CD14-positive monocyte (primary cell): ENCODE results near the gene GTF2H1. TPM values are rescaled to one million over a fixed set of nuclear protein-coding genes. Genes with fewer than 3 reads are reported as not detected.
"Not testable (repeated sequence)": the region's sequence is repeated elsewhere in the genome, so short reads cannot be mapped to it uniquely, and the experiment has no call there.

ENCODE experiments used
- DNase-seq, 3 donors: peaks; one replicate each; pipeline ENCODE4 v3.0.0-alpha.2; 2011 to 2022
- H2AFZ ChIP-seq: 2 replicates; pipeline ENCODE4 v1.6.0; 2012; ENCODE audit warnings: mild to moderate bottlenecking, low read depth, low read length, inconsistent platforms; ENCODE audit not compliant: insufficient read depth, poor library complexity, severe bottlenecking
- H3K27ac ChIP-seq, 2 donors: 1 replicate in 1 of 2; 2 replicates in 1 of 2; pipeline ENCODE4 v1.5.1; 2012 to 2013; ENCODE audit warnings: low read length in 2 of 2, control low read depth in 1 of 2, inconsistent platforms in 1 of 2, low read depth in 1 of 2, mild to moderate bottlenecking in 1 of 2
- H3K27me3 ChIP-seq, 2 donors: one replicate each; pipeline versions ENCODE4 v1.6.0 to v1.6.1; 2011 to 2013; ENCODE audit warnings: low read length in 2 of 2; ENCODE audit not compliant: control insufficient read depth in 2 of 2, insufficient read depth in 2 of 2
- H3K36me3 ChIP-seq, 2 donors: replicated peaks in 1 of 2; 1 replicate in 1 of 2; 2 replicates in 1 of 2; pipeline versions ENCODE4 v1.5.1 to v1.6.1; 2012 to 2013; ENCODE audit warnings: low read length in 2 of 2, control low read depth in 1 of 2, inconsistent platforms in 1 of 2, mild to moderate bottlenecking in 1 of 2; ENCODE audit not compliant: insufficient read depth in 2 of 2, control insufficient read depth in 1 of 2
- H3K4me1 ChIP-seq, 2 donors: 1 replicate in 1 of 2; 2 replicates in 1 of 2; pipeline versions ENCODE4 v1.5.1 to v1.6.1; 2012 to 2013; ENCODE audit warnings: low read length in 2 of 2, control low read depth in 1 of 2, inconsistent platforms in 1 of 2, mild to moderate bottlenecking in 1 of 2, moderate library complexity in 1 of 2; ENCODE audit not compliant: insufficient read depth in 2 of 2, control insufficient read depth in 1 of 2
- H3K4me2 ChIP-seq: replicated peaks from 2 replicates; pipeline ENCODE3; 2012; ENCODE audit warnings: low read length, moderate library complexity, mild to moderate bottlenecking; ENCODE audit not compliant: poor library complexity, severe bottlenecking; ENCODE audit errors: extremely low read depth
- H3K4me3 ChIP-seq, 3 experiments: fragments of 200-600 bp in 1 of 3; sonication (generic) in 1 of 3; replicated peaks in 1 of 3; 1 replicate in 2 of 3; 2 replicates in 1 of 3; pipeline ENCODE4 v1.5.1; 2011 to 2013; ENCODE audit warnings: low read length in 3 of 3, mild to moderate bottlenecking in 3 of 3, control low read depth in 2 of 3, low read depth in 2 of 3, inconsistent platforms in 1 of 3, moderate library complexity in 1 of 3
- H3K79me2 ChIP-seq: 2 replicates; pipeline ENCODE4 v1.6.0; 2012; ENCODE audit warnings: mild to moderate bottlenecking, control low read depth, inconsistent platforms, low read length, moderate library complexity; ENCODE audit not compliant: insufficient read depth
- H3K9ac ChIP-seq: 2 replicates; pipeline ENCODE4 v1.6.0; 2017; ENCODE audit warnings: low read length, mild to moderate bottlenecking; ENCODE audit not compliant: insufficient read depth, poor library complexity, severe bottlenecking
- H3K9me3 ChIP-seq, 2 donors: replicated peaks in 1 of 2; 1 replicate in 1 of 2; 2 replicates in 1 of 2; pipeline versions ENCODE4 v1.5.1 to v1.6.1; 2012 to 2013; ENCODE audit warnings: low read length in 2 of 2, control low read depth in 1 of 2; ENCODE audit not compliant: control insufficient read depth in 1 of 2, insufficient read depth in 1 of 2
- H4K20me1 ChIP-seq: 2 replicates; pipeline ENCODE4 v1.6.0; 2012; ENCODE audit warnings: mild to moderate bottlenecking, low read length, control low read depth, moderate library complexity; ENCODE audit not compliant: insufficient read depth
- H3K27ac Mint-ChIP-seq, 7 donors: one replicate each; pipeline ENCODE4 v1.8.0; 2020; ENCODE audit warnings: mild to moderate bottlenecking in 7 of 7, mixed read lengths in 7 of 7, moderate library complexity in 6 of 7, inconsistent platforms in 2 of 7
- H3K27me3 Mint-ChIP-seq, 3 donors: one replicate each; pipeline ENCODE4 v1.8.0; 2021 to 2022; ENCODE audit warnings: low read depth in 3 of 3, mild to moderate bottlenecking in 3 of 3, mixed read lengths in 3 of 3, moderate library complexity in 3 of 3, inconsistent platforms in 1 of 3
- H3K36me3 Mint-ChIP-seq, 2 donors: one replicate each; pipeline ENCODE4 v1.8.0; 2020; ENCODE audit warnings: mixed read lengths in 2 of 2, inconsistent platforms in 1 of 2, mild to moderate bottlenecking in 1 of 2
- H3K4me1 Mint-ChIP-seq: one replicate; pipeline ENCODE4 v1.8.0; 2020; ENCODE audit warnings: mild to moderate bottlenecking, mixed read lengths
- H3K4me3 Mint-ChIP-seq, 2 donors: one replicate each; pipeline ENCODE4 v1.8.0; 2020; ENCODE audit warnings: mild to moderate bottlenecking in 2 of 2, mixed read lengths in 2 of 2, moderate library complexity in 1 of 2
- H3K9me3 Mint-ChIP-seq, 7 donors: one replicate each; pipeline ENCODE4 v1.8.0; 2020 to 2022; ENCODE audit warnings: mixed read lengths in 7 of 7, mild to moderate bottlenecking in 6 of 7, moderate library complexity in 6 of 7, inconsistent platforms in 2 of 7
- WGBS: methylation state at CpG from one replicate; pipeline ENCODE4 v1.1.5; 2013; ENCODE audit warnings: missing lambda C conversion rate; ENCODE audit not compliant: insufficient coverage; 5-methylcytosine and 5-hydroxymethylcytosine counted together
- intact Hi-C, 2 donors: fragments of 100-400 bp; cut with micrococcal nuclease; formaldehyde crosslinking; loops; one replicate each; pipeline versions ENCODE4 v1.15.0 to v1.15.1; 2023
- polyA plus RNA-seq, 3 donors: library from polyadenylated mRNA; depleted of rRNA in 1 of 3; unstranded in 2 of 3; stranded (reverse) in 1 of 3; fragments of 300-500 nt in 2 of 3; fragments of >200 nt in 1 of 3; fragmentation: Illumina TruSeq in 2 of 3; gene quantifications; 1 replicate in 2 of 3; 2 replicates in 1 of 3; pipeline ENCODE4 v1.2.3, GENCODE V29; 2012 to 2021
- TF ChIP-seq, protein P1 (sequence below): fragments of 200-600 bp; IDR thresholded peaks from one replicate; pipeline ENCODE4 v1.8.0; 2022; ENCODE audit warnings: antibody characterized with exemption, mild to moderate bottlenecking

GTF2H1 gene
- polyA plus RNA-seq, 3 donors = 23.0 to 26.6 (median 26.2) TPM

DNA sequence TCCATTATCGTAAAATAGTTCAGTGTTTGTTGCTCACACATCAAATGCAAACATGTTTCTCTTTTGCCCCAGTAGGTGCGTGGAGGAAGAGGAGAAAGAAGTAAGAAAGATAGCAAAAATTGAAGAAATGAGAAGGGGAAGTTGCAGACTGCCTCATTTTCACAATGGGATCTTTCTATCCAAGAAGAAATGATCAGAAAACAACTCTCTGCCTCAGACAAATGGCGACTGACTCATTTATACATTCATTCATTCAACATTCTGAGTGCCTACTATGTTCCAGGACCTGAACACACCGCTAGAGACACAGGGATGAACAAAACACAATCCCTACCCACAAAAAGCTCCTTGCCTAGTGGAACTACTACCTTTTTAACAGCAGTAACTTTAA, 794 bp upstream of the GTF2H1 start:
- peak overlapping the region; percentile 58 to 82 (median 82) for H3K4me3 ChIP-seq
- peak overlapping the region; percentile 84 for H3K9ac ChIP-seq
- intact Hi-C loops = loop anchor here (5.0 to 10.0 kb wide), 6 partner anchors 44 to 313 kb away; partner anchors contain the start of genes SAA2 (in 1 of the 2), SPTY2D1 (in 1 of the 2) and TSG101 (in 1 of the 2)
- Mint-ChIP-seq H3K36me3 (peaks cover 26 to 28% of the 10 kb centered on the region in 2 donors), H3K9me3 (peaks cover 0 to 4% (median 0%) of the 10 kb centered on the region in 7 donors), H3K4me3 (peak overlapping the region; percentile 95 to 97), H3K27me3 (no peaks in the 10 kb centered on the region), H3K27ac (peak overlapping the region; percentile 99 to 100 (median 100)), H3K4me1 (peaks cover 60% of the 10 kb centered on the region)
- peaks cover 8% of the 10 kb centered on the region for H4K20me1 ChIP-seq
- TF ChIP-seq, protein P1, sequence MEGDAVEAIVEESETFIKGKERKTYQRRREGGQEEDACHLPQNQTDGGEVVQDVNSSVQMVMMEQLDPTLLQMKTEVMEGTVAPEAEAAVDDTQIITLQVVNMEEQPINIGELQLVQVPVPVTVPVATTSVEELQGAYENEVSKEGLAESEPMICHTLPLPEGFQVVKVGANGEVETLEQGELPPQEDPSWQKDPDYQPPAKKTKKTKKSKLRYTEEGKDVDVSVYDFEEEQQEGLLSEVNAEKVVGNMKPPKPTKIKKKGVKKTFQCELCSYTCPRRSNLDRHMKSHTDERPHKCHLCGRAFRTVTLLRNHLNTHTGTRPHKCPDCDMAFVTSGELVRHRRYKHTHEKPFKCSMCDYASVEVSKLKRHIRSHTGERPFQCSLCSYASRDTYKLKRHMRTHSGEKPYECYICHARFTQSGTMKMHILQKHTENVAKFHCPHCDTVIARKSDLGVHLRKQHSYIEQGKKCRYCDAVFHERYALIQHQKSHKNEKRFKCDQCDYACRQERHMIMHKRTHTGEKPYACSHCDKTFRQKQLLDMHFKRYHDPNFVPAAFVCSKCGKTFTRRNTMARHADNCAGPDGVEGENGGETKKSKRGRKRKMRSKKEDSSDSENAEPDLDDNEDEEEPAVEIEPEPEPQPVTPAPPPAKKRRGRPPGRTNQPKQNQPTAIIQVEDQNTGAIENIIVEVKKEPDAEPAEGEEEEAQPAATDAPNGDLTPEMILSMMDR = no peak
- H3K36me3 ChIP-seq = peaks cover 6 to 32% of the 10 kb centered on the region in 2 donors
- no peaks in the 10 kb centered on the region for H3K9me3 ChIP-seq
- H3K27ac ChIP-seq = peak overlapping the region; percentile 93 to 94
- peak overlapping the region; percentile 77 for H3K4me2 ChIP-seq
- peak; percentile 41 to 63 (median 55) for DNase-seq
- WGBS = 0% methylated on average over 2 of the region's 4 CpGs
- no peaks in the 10 kb centered on the region for H3K27me3 ChIP-seq
- peaks cover 91% of the 10 kb centered on the region for H3K79me2 ChIP-seq
- H3K4me1 ChIP-seq = peaks cover 35 to 50% of the 10 kb centered on the region in 2 donors
- H2AFZ ChIP-seq = peak overlapping the region; percentile 75

DNA sequence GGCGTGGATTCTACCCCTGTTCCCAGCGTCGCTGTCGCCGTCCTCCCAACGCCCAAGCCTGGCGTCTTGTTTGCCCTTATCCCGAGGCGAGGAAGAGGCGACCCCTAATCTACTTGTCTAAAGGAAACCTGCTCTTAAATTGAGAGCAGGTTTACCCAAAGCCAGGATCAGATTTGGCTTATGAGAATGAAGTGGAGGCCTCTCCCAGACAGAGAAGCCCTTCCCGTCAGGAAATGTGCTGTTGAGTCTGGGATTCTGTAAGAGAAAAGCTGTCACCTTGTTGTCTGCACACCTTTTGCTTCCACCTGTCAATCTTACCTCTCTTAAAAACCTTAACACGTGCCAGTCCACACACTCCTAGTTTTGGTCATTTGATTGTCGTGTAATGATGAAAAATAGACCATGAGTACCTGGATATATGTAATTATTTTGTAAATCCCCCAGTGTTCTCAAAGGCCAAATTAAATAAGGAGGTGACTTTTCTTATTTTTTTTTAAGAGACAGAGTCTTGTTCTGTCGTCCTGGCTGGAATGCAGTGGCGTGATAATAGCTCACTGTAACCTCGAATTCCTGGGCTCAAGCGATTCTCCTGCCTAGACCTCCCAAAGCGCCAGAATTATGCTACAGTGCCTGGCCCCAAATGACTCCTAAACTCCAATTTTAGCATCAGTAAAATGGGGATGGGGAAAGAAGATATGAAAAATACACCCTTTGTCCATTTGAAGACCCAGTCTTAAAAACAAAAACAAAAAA, 627 bp downstream of the GTF2H1 start:
- H3K4me1 ChIP-seq = peaks cover 35 to 50% of the 10 kb centered on the region in 2 donors
- peak overlapping the region; percentile 77 for H3K4me2 ChIP-seq
- peaks cover 92% of the 10 kb centered on the region for H3K79me2 ChIP-seq
- 21% methylated on average over 10 of the region's 18 CpGs for WGBS
- H3K4me3 ChIP-seq = peak overlapping the region; percentile 58 to 82 (median 82)
- DNase-seq = no peak
- intact Hi-C loops = loop anchor here (2.0 to 10.0 kb wide), 7 partner anchors 46 to 312 kb away; partner anchors contain the start of genes LDHA (in 1 of the 2), SAA2 (in 1 of the 2), SPTY2D1 (in 1 of the 2) and TSG101 (in 1 of the 2)
- peak overlapping the region; percentile 75 for H2AFZ ChIP-seq
- peak overlapping the region; percentile 93 to 94 for H3K27ac ChIP-seq
- no peaks in the 10 kb centered on the region for H3K27me3 ChIP-seq
- no peaks in the 10 kb centered on the region for H3K9me3 ChIP-seq
- peaks cover 8 to 34% of the 10 kb centered on the region in 2 donors for H3K36me3 ChIP-seq
- TF ChIP-seq, protein P1 = no peak
- H4K20me1 ChIP-seq = peaks cover 19% of the 10 kb centered on the region
- peak overlapping the region; percentile 99 to 100 (median 100) for H3K27ac Mint-ChIP-seq
- peaks cover 60% of the 10 kb centered on the region for H3K4me1 Mint-ChIP-seq
- H3K36me3 Mint-ChIP-seq = peaks cover 26% of the 10 kb centered on the region in 2 donors
- H3K9ac ChIP-seq = peak overlapping the region; percentile 84
- peaks cover 0 to 2% (median 0%) of the 10 kb centered on the region in 7 donors for H3K9me3 Mint-ChIP-seq
- H3K4me3 Mint-ChIP-seq = peak overlapping the region; percentile 95 to 97
- no peaks in the 10 kb centered on the region for H3K27me3 Mint-ChIP-seq

DNA sequence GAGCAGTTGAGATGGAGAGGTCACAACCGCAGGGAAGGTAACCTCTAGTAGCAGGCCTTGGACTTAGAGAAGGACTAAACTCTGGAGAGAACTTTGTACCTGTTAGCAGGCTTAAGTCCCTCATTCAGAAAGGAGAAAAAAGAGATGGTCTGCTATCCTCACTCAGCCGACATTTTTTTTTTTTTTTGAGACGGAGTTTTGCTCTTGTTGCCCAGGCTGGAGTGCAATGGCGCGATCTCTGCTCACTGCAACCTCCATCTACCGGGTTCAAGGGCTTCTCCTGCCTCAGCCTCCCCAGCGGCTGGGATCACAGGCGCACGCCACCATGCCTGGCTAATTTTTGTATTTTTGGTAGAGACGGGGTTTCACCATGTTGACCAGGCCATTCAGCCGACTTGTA, 1.5 kb downstream of the GTF2H1 start:
- not testable (repeated sequence) for H3K9ac ChIP-seq, H3K27me3 ChIP-seq, H3K9me3 ChIP-seq, H2AFZ ChIP-seq, H3K27me3 Mint-ChIP-seq, H3K9me3 Mint-ChIP-seq, DNase-seq
- Histone ChIP-seq H4K20me1 (peaks cover 20% of the 10 kb centered on the region), H3K4me2 (peak overlapping the region; percentile 77), H3K79me2 (peaks cover 91% of the 10 kb centered on the region), H3K27ac (peak overlapping the region in 1 of 2 donors; percentile 93), H3K36me3 (peaks cover 8 to 36% of the 10 kb centered on the region in 2 donors), H3K4me1 (peaks cover 35 to 50% of the 10 kb centered on the region in 2 donors), H3K4me3 (peak overlapping the region in 1 of 3 experiments; percentile 82)
- Mint-ChIP-seq H3K4me3 (peak overlapping the region; percentile 47 to 71), H3K27ac (peak overlapping the region; percentile 51 to 100 (median 100)), H3K4me1 (peaks cover 55% of the 10 kb centered on the region), H3K36me3 (peaks cover 24 to 35% of the 10 kb centered on the region in 2 donors)
- 100% methylated on average over 1 of the region's 11 CpGs for WGBS
- intact Hi-C loops = loop anchor here (2.0 to 10.0 kb wide), 7 partner anchors 47 to 311 kb away; partner anchors contain the start of genes LDHA (in 1 of the 2), SAA2 (in 1 of the 2), SPTY2D1 (in 1 of the 2) and TSG101 (in 1 of the 2)
